Right atrium auricular region (tissue), 2 donors: ENCODE measurements around the gene GFRA1. TPM values are rescaled to one million over a fixed set of nuclear protein-coding genes. Genes with fewer than 3 reads are reported as not detected.
A peak's percentile ranks its signal among the peaks of the same experiment; 100 is the strongest.

Experiments
- DNase-seq: peaks from one replicate; pipeline ENCODE4 v3.0.0-alpha.2; 2019; ENCODE audit warnings: low spot score
- H3K27ac ChIP-seq, 2 donors: fragments of 200-600 bp; sonication (generic); 1 replicate in 1 of 2; 2 replicates in 1 of 2; pipeline ENCODE4 v1.5.1; 2016 to 2019
- H3K27me3 ChIP-seq, 2 donors: fragments of 200-600 bp; sonication (generic); one replicate each; pipeline versions ENCODE4 v1.5.1 to v1.6.0; 2017 to 2019
- H3K36me3 ChIP-seq: fragments of 200-600 bp; sonication (generic); one replicate; pipeline ENCODE4 v1.5.1; 2016
- H3K4me1 ChIP-seq, 2 donors: fragments of 200-600 bp; sonication (generic); one replicate each; pipeline versions ENCODE4 v1.5.1 to v1.6.0; 2017 to 2019
- H3K4me3 ChIP-seq, 2 donors: fragments of 200-600 bp; sonication (generic); 1 replicate in 1 of 2; 2 replicates in 1 of 2; pipeline ENCODE4 v1.5.1; 2017 to 2019; ENCODE audit warnings: mild to moderate bottlenecking in 1 of 2, moderate library complexity in 1 of 2
- H3K9me3 ChIP-seq, 2 donors: fragments of 200-600 bp; sonication (generic); one replicate each; pipeline ENCODE4 v1.5.1; 2019
- CTCF ChIP-seq, 2 donors: fragments of 200-600 bp; sonication (generic); IDR thresholded peaks; one replicate each; pipeline ENCODE4 v1.5.1; 2019; ENCODE audit warnings: antibody characterized with exemption in 2 of 2
- total RNA-seq, 2 donors: library from RNA; depleted of rRNA; stranded (reverse); fragments of >200 nt; gene quantifications; one replicate each; pipeline ENCODE4 v1.1.0, GENCODE V29; 2016

The GFRA1 gene
- total RNA-seq, 2 donors from 2014 or later = 9.1 to 18.7 TPM

- no peak overlapping the region for H3K4me3 ChIP-seq
- TF ChIP-seq CTCF (IDR thresholded peaks at IDR 0.05) = no peak
- no peak overlapping the region for H3K27ac ChIP-seq
- DNase-seq = no peak
- peaks cover 0 to 14% of the 10 kb centered on the region in 2 donors for H3K4me1 ChIP-seq
- no peaks in the 10 kb centered on the region for H3K36me3 ChIP-seq
- no peaks in the 10 kb centered on the region for H3K9me3 ChIP-seq
- H3K27me3 ChIP-seq = no peaks in the 10 kb centered on the region
These were observed 223.1 kb downstream of the GFRA1 start for GRCh38 chr10:116049974-116050304.

- Histone ChIP-seq H3K27me3 (no peaks in the 10 kb centered on the region), H3K9me3 (no peaks in the 10 kb centered on the region), H3K4me3 (no peak overlapping the region), H3K27ac (no peak overlapping the region), H3K4me1 (peaks cover 4 to 20% of the 10 kb centered on the region in 2 donors), H3K36me3 (no peaks in the 10 kb centered on the region)
- DNase-seq = peak; percentile 26
- TF ChIP-seq CTCF (IDR thresholded peaks at IDR 0.05) = no peak
These were observed 223.6 kb downstream of the GFRA1 start for GRCh38 chr10:116049158-116049973.

GRCh38 chr10:116045366-116046356, 227.3 kb downstream of the GFRA1 start:
- peak overlapping the region in 1 of 2 donors; percentile 48 for H3K27ac ChIP-seq
- no peak for DNase-seq
- H3K4me3 ChIP-seq = no peak overlapping the region
- no peaks in the 10 kb centered on the region for H3K36me3 ChIP-seq
- TF ChIP-seq CTCF (IDR thresholded peaks at IDR 0.05) = no peak
- H3K9me3 ChIP-seq = no peaks in the 10 kb centered on the region
- H3K27me3 ChIP-seq = no peaks in the 10 kb centered on the region
- H3K4me1 ChIP-seq = peaks cover 4 to 24% of the 10 kb centered on the region in 2 donors

GRCh38 chr10:116044801-116045248, 228.2 kb downstream of the GFRA1 start:
- Histone ChIP-seq H3K36me3 (no peaks in the 10 kb centered on the region), H3K27ac (peak overlapping the region in 1 of 2 donors; percentile 48), H3K4me3 (no peak overlapping the region), H3K4me1 (peaks cover 4 to 24% of the 10 kb centered on the region in 2 donors), H3K9me3 (no peaks in the 10 kb centered on the region), H3K27me3 (no peaks in the 10 kb centered on the region)
- no peak for TF ChIP-seq CTCF (IDR thresholded peaks at IDR 0.05)
- peak; percentile 77 for DNase-seq

GRCh38 chr10:116043861-116044260, 229.1 kb downstream of the GFRA1 start:
- H3K27ac ChIP-seq = no peak overlapping the region
- TF ChIP-seq CTCF (IDR thresholded peaks at IDR 0.05) = no peak
- peaks cover 4 to 24% of the 10 kb centered on the region in 2 donors for H3K4me1 ChIP-seq
- H3K36me3 ChIP-seq = no peaks in the 10 kb centered on the region
- no peak for DNase-seq
- H3K9me3 ChIP-seq = no peaks in the 10 kb centered on the region
- no peak overlapping the region for H3K4me3 ChIP-seq
- no peaks in the 10 kb centered on the region for H3K27me3 ChIP-seq
